Upper lobe of right lung (tissue), 1 donor: ENCODE results near the gene RGS6. TPM values are rescaled to one million over a fixed set of nuclear protein-coding genes. Genes with fewer than 3 reads are reported as not detected.

ENCODE experiments used
- ATAC-seq: fragments of 200-7000 bp; cut with Tn5 transposase; one replicate; pipeline ENCODE4 v1.9.1; 2020; ENCODE audit warnings: mild to moderate bottlenecking, moderate library complexity
- DNase-seq: peaks from one replicate; pipeline ENCODE4 v3.0.0-alpha.2; 2020
- H3K27ac ChIP-seq: fragments of 200-600 bp; one replicate; pipeline ENCODE4 v1.8.0; 2022
- H3K27me3 ChIP-seq: fragments of 200-600 bp; one replicate; pipeline ENCODE4 v1.8.0; 2022; ENCODE audit warnings: mild to moderate bottlenecking
- H3K36me3 ChIP-seq: fragments of 200-600 bp; one replicate; pipeline ENCODE4 v1.8.0; 2022
- H3K4me1 ChIP-seq: fragments of 200-600 bp; one replicate; pipeline ENCODE4 v1.8.0; 2022
- H3K4me3 ChIP-seq: fragments of 200-600 bp; one replicate; pipeline ENCODE4 v1.8.0; 2022; ENCODE audit warnings: mild to moderate bottlenecking
- H3K9me3 ChIP-seq: fragments of 200-600 bp; one replicate; pipeline ENCODE4 v1.8.0; 2022
- intact Hi-C: fragments of 100-400 bp; cut with DNase I; formaldehyde crosslinking; loops from one replicate; pipeline ENCODE4 v1.11.0; 2022
- total RNA-seq: library from RNA; stranded (reverse); fragmentation: NEBNext Ultra II Directional; extraction: Animal tissue kit (Norgen Biotek cat#: 25700); gene quantifications from one replicate; pipeline ENCODE4 v1.2.1, GENCODE V29; 2021
- TF ChIP-seq, protein P1 (sequence below): fragments of 200-600 bp; IDR thresholded peaks from one replicate; pipeline ENCODE4 v1.8.0; 2022; ENCODE audit warnings: antibody characterized with exemption
- donor health status: DM: no; HTN: yes; CAD: no; lungs with severe emphysema.

RGS6 gene
- total RNA-seq, 1 donor from 2014 or later = 2.6 TPM

DNA sequence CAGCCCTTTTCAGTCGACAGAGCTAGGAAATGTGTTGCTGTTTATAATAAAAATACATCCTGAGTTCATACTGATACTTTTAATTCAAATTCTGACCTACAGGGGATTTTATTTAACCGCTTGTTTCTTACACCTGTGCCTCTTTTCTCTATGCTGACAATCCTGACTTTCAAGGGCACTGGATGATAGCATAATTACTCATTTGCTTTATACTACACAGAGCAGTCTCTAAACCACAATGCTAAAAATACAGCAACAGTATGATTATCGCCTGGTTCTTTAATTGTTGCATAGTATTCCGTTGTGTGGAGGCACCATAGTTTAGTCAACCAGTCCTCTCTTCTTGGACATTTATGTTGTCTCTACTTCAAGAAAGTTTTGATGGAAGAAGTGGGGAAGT is 588.8 kb downstream of the RGS6 start:
- intact Hi-C loops = no loop called here
- no peaks in the 10 kb centered on the region for H3K9me3 ChIP-seq

DNA sequence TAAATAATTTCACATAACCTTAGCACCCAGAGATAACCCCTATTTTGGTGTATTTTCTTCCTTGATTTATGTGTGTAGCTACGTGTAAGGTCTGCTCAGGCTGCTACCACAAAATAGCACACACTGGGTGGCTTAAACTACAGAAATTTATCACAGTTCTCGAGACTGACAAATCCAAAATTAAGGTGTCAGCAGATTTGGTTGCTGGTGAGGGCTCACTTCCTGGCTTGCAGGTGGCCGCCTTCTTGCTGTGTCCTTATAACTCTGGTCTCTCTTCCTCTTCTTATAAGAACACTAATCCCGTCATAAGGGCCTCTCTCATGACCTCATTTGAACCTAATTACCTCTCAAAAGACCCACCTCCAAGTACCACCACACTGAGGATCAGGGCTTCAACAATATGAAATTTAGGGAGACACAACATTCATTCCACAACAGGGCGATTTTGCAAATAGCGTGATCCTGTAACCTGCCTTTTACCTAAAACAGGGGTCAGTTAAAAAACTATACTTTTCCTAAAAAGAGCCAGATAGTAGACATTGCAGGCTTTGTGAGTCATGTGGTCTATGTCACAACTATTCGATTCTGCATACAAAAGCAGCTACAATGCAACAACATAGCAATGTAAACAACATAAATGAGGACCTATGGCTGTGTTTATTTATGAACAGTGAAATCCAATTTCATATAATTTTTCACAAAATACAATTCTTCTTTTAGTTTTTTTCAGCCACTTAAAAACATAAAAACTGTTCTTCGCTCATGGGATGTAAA is 589.9 kb downstream of the RGS6 start:
- Histone ChIP-seq H3K9me3 (no peaks in the 10 kb centered on the region), H3K4me1 (peaks cover 26% of the 10 kb centered on the region), H3K27ac (no peak overlapping the region), H3K27me3 (no peaks in the 10 kb centered on the region), H3K36me3 (no peaks in the 10 kb centered on the region), H3K4me3 (no peak overlapping the region)
- intact Hi-C loops = no loop called here
- no peak for ATAC-seq
- TF ChIP-seq, protein P1, sequence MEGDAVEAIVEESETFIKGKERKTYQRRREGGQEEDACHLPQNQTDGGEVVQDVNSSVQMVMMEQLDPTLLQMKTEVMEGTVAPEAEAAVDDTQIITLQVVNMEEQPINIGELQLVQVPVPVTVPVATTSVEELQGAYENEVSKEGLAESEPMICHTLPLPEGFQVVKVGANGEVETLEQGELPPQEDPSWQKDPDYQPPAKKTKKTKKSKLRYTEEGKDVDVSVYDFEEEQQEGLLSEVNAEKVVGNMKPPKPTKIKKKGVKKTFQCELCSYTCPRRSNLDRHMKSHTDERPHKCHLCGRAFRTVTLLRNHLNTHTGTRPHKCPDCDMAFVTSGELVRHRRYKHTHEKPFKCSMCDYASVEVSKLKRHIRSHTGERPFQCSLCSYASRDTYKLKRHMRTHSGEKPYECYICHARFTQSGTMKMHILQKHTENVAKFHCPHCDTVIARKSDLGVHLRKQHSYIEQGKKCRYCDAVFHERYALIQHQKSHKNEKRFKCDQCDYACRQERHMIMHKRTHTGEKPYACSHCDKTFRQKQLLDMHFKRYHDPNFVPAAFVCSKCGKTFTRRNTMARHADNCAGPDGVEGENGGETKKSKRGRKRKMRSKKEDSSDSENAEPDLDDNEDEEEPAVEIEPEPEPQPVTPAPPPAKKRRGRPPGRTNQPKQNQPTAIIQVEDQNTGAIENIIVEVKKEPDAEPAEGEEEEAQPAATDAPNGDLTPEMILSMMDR = no peak
- no peak for DNase-seq

More for the DNA sequence above, 588.8 kb downstream of the RGS6 start:
- Histone ChIP-seq H3K4me1 (peaks cover 22% of the 10 kb centered on the region), H3K27ac (no peak overlapping the region), H3K4me3 (no peak overlapping the region), H3K27me3 (no peaks in the 10 kb centered on the region), H3K36me3 (no peaks in the 10 kb centered on the region)
- TF ChIP-seq, protein P1 = no peak
- ATAC-seq = no peak
- DNase-seq = no peak

DNA sequence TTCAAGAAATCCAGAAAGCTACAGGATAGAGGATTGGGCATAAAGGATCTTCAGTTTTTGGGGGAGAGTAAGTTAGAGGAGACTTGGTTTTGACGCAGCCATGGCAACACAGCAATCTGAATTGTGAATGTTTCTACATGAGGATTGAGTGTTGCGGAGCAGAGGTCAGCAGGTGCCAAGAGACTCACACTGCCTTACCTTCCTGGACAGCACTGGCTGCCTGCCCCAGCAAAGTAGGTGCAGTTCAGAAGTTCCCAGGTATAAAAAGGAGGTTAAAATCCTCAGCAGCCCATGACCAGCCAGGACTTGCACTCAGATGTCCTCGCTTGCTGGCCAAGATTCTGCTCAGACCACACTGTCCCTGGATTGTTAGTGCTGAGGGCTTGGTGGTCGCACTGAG is 590.6 kb downstream of the RGS6 start:
- H3K36me3 ChIP-seq = no peaks in the 10 kb centered on the region

DNA sequence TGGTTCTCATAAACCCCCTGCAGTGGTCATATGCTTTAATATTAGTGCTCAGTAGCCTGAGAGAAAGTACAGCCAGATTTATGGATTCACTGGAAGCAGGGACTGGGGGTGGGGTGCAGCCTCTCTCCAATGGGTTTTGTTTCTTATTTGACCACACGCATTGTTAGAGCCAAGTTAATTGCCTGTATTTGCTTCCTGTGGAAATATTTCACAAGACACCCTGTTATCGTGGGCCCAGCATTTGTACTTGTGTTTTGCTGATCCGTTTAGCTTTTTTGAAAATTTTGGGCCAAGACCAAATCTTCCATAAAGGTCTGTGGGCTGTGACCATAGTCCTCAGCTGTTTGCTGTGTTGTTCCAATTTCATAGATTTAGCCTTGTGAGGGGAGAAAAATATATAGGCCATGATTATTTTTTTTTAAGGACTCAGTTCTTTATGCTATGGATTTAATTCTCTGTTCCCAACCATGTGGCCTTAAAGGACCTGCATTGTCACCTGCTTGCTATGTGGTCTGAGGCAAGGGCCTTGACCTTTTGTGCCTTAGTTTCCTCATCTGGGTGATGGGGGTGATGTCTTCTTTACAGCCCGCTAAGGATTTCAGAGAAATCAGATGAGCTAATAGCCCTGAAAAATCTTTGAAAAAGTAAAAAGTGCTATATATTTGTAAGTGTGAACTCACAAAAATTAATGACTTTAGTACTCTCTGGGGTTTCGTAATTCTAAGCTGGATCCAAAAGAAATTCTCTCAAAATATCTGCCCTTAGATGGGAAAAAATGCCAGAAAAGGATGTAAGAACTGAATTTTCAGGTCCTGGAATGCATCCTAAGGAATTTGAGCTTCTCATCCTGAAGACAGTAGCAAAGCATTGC is 591.4 kb downstream of the RGS6 start:
- DNase-seq = no peak

More for the DNA sequence above, 590.6 kb downstream of the RGS6 start:
- Histone ChIP-seq H3K4me3 (no peak overlapping the region), H3K27ac (no peak overlapping the region), H3K9me3 (no peaks in the 10 kb centered on the region), H3K4me1 (peaks cover 26% of the 10 kb centered on the region), H3K27me3 (no peaks in the 10 kb centered on the region)
- TF ChIP-seq, protein P1 = no peak
- intact Hi-C loops = no loop called here
- DNase-seq (no peak), ATAC-seq (no peak)

DNA sequence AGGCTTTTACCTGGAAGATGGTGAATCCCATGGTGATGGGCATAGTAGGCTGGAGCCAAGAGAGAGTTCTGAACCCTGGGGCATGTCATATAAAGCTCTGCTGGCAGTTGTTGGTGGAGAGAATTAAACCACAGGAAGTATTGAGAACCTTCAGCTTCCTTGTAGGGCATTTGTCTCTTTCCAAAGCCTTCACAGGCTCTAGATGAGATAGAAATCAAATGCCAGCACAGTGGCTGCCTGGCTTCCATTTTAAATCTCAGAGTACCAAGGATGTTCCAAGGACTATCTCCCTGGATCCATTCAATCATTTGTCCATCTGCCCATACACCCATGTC is 592.0 kb downstream of the RGS6 start:
- no peaks in the 10 kb centered on the region for H3K27me3 ChIP-seq
- DNase-seq (no peak), ATAC-seq (no peak)
- H3K4me3 ChIP-seq = no peak overlapping the region
- TF ChIP-seq, protein P1 = no peak
- no peaks in the 10 kb centered on the region for H3K36me3 ChIP-seq
- no peak overlapping the region for H3K27ac ChIP-seq
- intact Hi-C loops = no loop called here
- H3K4me1 ChIP-seq = peaks cover 26% of the 10 kb centered on the region
- H3K9me3 ChIP-seq = no peaks in the 10 kb centered on the region

More for the DNA sequence above, 591.4 kb downstream of the RGS6 start:
- H3K9me3 ChIP-seq = no peaks in the 10 kb centered on the region
- no peaks in the 10 kb centered on the region for H3K36me3 ChIP-seq
- ATAC-seq = no peak
- no peaks in the 10 kb centered on the region for H3K27me3 ChIP-seq
- intact Hi-C loops = no loop called here
- TF ChIP-seq, protein P1 = no peak
- H3K4me1 ChIP-seq = peaks cover 26% of the 10 kb centered on the region
- no peak overlapping the region for H3K4me3 ChIP-seq
- no peak overlapping the region for H3K27ac ChIP-seq
